Type B pancreatic cell (in vitro differentiated cells): ENCODE data around the gene CEP55. TPM values are rescaled to one million over a fixed set of nuclear protein-coding genes. Genes with fewer than 3 reads are reported as not detected.

Experiments
- DNase-seq: peaks from one replicate; pipeline ENCODE4 v3.0.0; 2021; ENCODE audit warnings: mixed read lengths; ENCODE audit not compliant: unreplicated experiment; ENCODE audit errors: extremely low spot score
- H3K27ac Mint-ChIP-seq: 2 replicates; pipeline ENCODE4 v1.8.0; 2021; ENCODE audit warnings: mild to moderate bottlenecking, mixed read lengths
- H3K27me3 Mint-ChIP-seq: 2 replicates; pipeline ENCODE4 v1.8.0; 2021; ENCODE audit warnings: mixed read lengths
- H3K36me3 Mint-ChIP-seq: 2 replicates; pipeline ENCODE4 v1.8.0; 2021; ENCODE audit warnings: mixed read lengths
- H3K4me1 Mint-ChIP-seq: one replicate; pipeline ENCODE4 v1.8.0; 2021; ENCODE audit warnings: mixed read lengths; ENCODE audit not compliant: unreplicated experiment
- H3K4me3 Mint-ChIP-seq: 2 replicates; pipeline ENCODE4 v1.8.0; 2021; ENCODE audit warnings: mild to moderate bottlenecking, mixed read lengths
- H3K9me3 Mint-ChIP-seq: 2 replicates; pipeline ENCODE4 v1.8.0; 2021; ENCODE audit warnings: mixed read lengths
- total RNA-seq: library from RNA; stranded (reverse); gene quantifications from 2 replicates; pipeline ENCODE4 v1.2.1, GENCODE V29; 2021; ENCODE audit warnings: low replicate concordance
- TF ChIP-seq, protein P1 (sequence below): fragments of 200-600 bp; sonication (generic); conservative IDR thresholded peaks from 2 replicates; pipeline ENCODE4 v1.5.0; 2021; ENCODE audit warnings: antibody characterized with exemption, mild to moderate bottlenecking

CEP55 gene
- total RNA-seq, 1 donor from 2014 or later, result 14.8 TPM

GRCh38 chr10:93566435-93567276 is 70.2 kb downstream of the CEP55 start, which contains the start of gene FFAR4:
FFAR4 (plus strand) TSS chr10:93566665; CDS start chr10:93566721, 56 bp downstream.
- H3K9me3 Mint-ChIP-seq, result no peaks in the 10 kb centered on the region
- TF ChIP-seq, protein P1, sequence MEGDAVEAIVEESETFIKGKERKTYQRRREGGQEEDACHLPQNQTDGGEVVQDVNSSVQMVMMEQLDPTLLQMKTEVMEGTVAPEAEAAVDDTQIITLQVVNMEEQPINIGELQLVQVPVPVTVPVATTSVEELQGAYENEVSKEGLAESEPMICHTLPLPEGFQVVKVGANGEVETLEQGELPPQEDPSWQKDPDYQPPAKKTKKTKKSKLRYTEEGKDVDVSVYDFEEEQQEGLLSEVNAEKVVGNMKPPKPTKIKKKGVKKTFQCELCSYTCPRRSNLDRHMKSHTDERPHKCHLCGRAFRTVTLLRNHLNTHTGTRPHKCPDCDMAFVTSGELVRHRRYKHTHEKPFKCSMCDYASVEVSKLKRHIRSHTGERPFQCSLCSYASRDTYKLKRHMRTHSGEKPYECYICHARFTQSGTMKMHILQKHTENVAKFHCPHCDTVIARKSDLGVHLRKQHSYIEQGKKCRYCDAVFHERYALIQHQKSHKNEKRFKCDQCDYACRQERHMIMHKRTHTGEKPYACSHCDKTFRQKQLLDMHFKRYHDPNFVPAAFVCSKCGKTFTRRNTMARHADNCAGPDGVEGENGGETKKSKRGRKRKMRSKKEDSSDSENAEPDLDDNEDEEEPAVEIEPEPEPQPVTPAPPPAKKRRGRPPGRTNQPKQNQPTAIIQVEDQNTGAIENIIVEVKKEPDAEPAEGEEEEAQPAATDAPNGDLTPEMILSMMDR, result no peak
- peaks cover 12% of the 10 kb centered on the region for H3K4me1 Mint-ChIP-seq
- no peak for DNase-seq
- H3K27me3 Mint-ChIP-seq, result peaks cover 77% of the 10 kb centered on the region
- peak within 1 kb of the TSS; percentile 87 for H3K4me3 Mint-ChIP-seq
- H3K36me3 Mint-ChIP-seq, result no peaks in the 10 kb centered on the region
- no peak within 1 kb of the TSS for H3K27ac Mint-ChIP-seq

- H3K36me3 Mint-ChIP-seq, result no peaks in the 10 kb centered on the region
- H3K4me3 Mint-ChIP-seq, result peak overlapping the region; percentile 87
- no peaks in the 10 kb centered on the region for H3K9me3 Mint-ChIP-seq
- TF ChIP-seq, protein P1, result no peak
- H3K27me3 Mint-ChIP-seq, result peaks cover 82% of the 10 kb centered on the region
- no peak for DNase-seq
- H3K4me1 Mint-ChIP-seq, result peaks cover 12% of the 10 kb centered on the region
- H3K27ac Mint-ChIP-seq, result no peak overlapping the region
Measured at GRCh38 chr10:93567277-93568104, 71.1 kb downstream of the CEP55 start.

DNA sequence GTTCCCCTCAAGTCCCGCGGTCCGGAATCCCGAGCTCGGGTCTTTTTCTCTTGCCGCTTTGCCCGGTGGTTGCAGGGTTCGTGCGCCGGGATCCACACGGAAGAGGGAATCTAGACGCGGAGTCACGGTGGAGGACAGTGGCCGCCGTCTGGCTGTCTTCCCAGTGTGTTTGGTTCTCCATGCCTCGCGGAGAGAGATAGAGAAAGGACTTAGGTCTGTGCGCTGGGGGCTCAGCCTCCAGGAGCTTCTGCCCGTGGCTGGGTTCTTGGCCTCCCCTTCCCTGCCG is 71.6 kb downstream of the CEP55 start:
- DNase-seq, result no peak
- TF ChIP-seq, protein P1, result no peak
- Mint-ChIP-seq H3K27me3 (peaks cover 85% of the 10 kb centered on the region), H3K36me3 (no peaks in the 10 kb centered on the region), H3K4me3 (peak overlapping the region; percentile 87), H3K27ac (no peak overlapping the region), H3K4me1 (peaks cover 14% of the 10 kb centered on the region), H3K9me3 (no peaks in the 10 kb centered on the region)

DNA sequence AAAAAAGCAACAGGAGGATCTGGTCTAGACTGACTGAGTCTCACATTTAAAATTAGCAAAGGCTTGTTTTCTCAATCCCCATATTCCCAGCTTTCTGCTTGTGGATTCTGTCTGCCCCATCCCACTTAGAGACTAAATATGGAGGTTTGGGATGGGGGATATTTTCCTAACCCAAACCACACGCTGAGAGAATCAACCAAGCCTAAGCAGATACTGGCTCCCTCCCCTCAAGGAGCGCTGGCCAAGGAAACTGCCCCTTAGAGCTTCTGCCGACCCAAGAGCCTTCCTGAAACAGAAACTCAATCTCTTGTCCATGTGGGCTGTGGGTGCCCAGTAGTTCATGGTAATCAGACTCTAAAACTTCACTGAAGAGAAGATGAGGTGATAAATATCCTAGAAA is 74.0 kb downstream of the CEP55 start:
- TF ChIP-seq, protein P1, result no peak
- DNase-seq, result no peak
- Mint-ChIP-seq H3K4me3 (no peak overlapping the region), H3K36me3 (no peaks in the 10 kb centered on the region), H3K27ac (no peak overlapping the region), H3K9me3 (no peaks in the 10 kb centered on the region), H3K27me3 (peaks cover 85% of the 10 kb centered on the region), H3K4me1 (peaks cover 20% of the 10 kb centered on the region)

DNA sequence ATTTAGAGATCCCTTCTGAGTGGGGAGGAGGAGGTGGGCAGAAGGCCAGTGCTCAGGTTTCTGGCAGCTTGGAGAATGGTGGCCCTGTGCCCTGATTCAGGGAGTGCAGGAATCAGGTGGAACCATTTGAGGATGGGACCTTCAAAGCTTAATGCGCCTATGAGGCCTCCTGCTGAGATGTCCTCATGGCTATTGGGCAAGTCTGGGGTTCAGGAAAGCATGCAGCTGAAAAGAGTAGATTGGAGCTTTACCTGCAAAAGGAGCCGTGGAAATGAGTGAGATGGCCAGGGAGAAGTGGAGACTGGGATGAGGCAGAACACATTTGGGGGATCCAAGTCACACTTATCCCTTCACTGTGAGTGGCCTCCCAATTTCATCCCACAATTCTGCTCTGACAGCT is 76.2 kb downstream of the CEP55 start:
- H3K4me3 Mint-ChIP-seq, result no peak overlapping the region
- no peak for DNase-seq
- no peak overlapping the region for H3K27ac Mint-ChIP-seq
- no peaks in the 10 kb centered on the region for H3K36me3 Mint-ChIP-seq
- H3K4me1 Mint-ChIP-seq, result peaks cover 9% of the 10 kb centered on the region
- TF ChIP-seq, protein P1, result no peak
- no peaks in the 10 kb centered on the region for H3K9me3 Mint-ChIP-seq
- peaks cover 66% of the 10 kb centered on the region for H3K27me3 Mint-ChIP-seq
